Endothelial cell of umbilical vein (primary cell): ENCODE measurements around the gene NOSIP. TPM values are rescaled to one million over a fixed set of nuclear protein-coding genes. Genes with fewer than 3 reads are reported as not detected.

Experiments used
- BruUV-seq: library from RNA; stranded (reverse); fragments of 400-500 nt; replicated peaks from 2 replicates; lab custom pipeline; 2021; lab: Mats Ljungman, UMichigan
- CTCF ChIA-PET: fragments of 300-600, 350-600 bp; sonication (Branson Sonifier 250); formaldehyde crosslinking; loops from one replicate; lab custom pipeline; 2021; ENCODE audit warnings: antibody characterized with exemption, inconsistent platforms; lab: Charles Lee
- POLR2A ChIA-PET: fragments of 300-600, 350-600 bp; sonication (Branson Sonifier 250); formaldehyde crosslinking; loops from one replicate; lab custom pipeline; 2021; ENCODE audit warnings: antibody characterized with exemption, inconsistent platforms; lab: Charles Lee
- DNase-seq: peaks from one replicate; pipeline ENCODE4 v3.0.0-alpha.2; 2011; ENCODE audit warnings: low read depth, low spot score
- FAIRE-seq: peaks from 2 replicates; lab custom pipeline; 2011; peaks lifted over from hg19 to GRCh38; lab: Jason Lieb, UNC
- H2AFZ ChIP-seq: 2 replicates; pipeline ENCODE4 v1.6.0; 2012; ENCODE audit warnings: low read depth, low read length, control low read depth, inconsistent platforms
- H3K27ac ChIP-seq: 2 replicates; pipeline ENCODE4 v1.5.1; 2011; ENCODE audit warnings: low read depth, mild to moderate bottlenecking, control low read depth, low read length, moderate library complexity; ENCODE audit not compliant: insufficient read depth
- H3K27me3 ChIP-seq, 2 experiments: 2 replicates each; pipeline versions ENCODE4 v1.6.0 to v1.6.1; 2011; ENCODE audit warnings: low read length in 2 of 2, mixed read lengths in 1 of 2; ENCODE audit not compliant: control insufficient read depth in 2 of 2, insufficient read depth in 2 of 2
- H3K36me3 ChIP-seq, 2 experiments: 2 replicates in 1 of 2; 3 replicates in 1 of 2; pipeline ENCODE4 v1.5.1; 2011; ENCODE audit warnings: low read length in 2 of 2, mild to moderate bottlenecking in 1 of 2, moderate library complexity in 1 of 2; ENCODE audit not compliant: control insufficient read depth in 2 of 2, insufficient read depth in 2 of 2; ENCODE audit errors: extremely low read depth in 1 of 2
- H3K4me1 ChIP-seq: 3 replicates; pipeline ENCODE4 v1.5.1; 2011; ENCODE audit warnings: mild to moderate bottlenecking, low read length; ENCODE audit not compliant: control insufficient read depth, insufficient read depth; ENCODE audit errors: extremely low read depth
- H3K4me2 ChIP-seq: 2 replicates; pipeline ENCODE4 v1.6.1; 2011; ENCODE audit warnings: low read length, control low read depth, mixed read lengths; ENCODE audit not compliant: insufficient read depth
- H3K4me3 ChIP-seq, 3 experiments: fragments of 200-600 bp in 1 of 3; sonication (generic), shearing (Covaris generic) in 1 of 3; replicated peaks in 1 of 3; 2 replicates each; pipeline ENCODE4 v1.5.1; 2011 to 2016; ENCODE audit warnings: control low read depth in 3 of 3, low read length in 3 of 3, mild to moderate bottlenecking in 2 of 3, inconsistent platforms in 1 of 3, low read depth in 1 of 3, moderate library complexity in 1 of 3; ENCODE audit not compliant: insufficient read depth in 1 of 3
- H3K79me2 ChIP-seq: 2 replicates; pipeline ENCODE4 v1.6.0; 2012; ENCODE audit warnings: low read length, inconsistent platforms; ENCODE audit not compliant: control insufficient read depth, insufficient read depth
- H3K9ac ChIP-seq: replicated peaks from 2 replicates; pipeline ENCODE3; 2011; ENCODE audit warnings: low read length, control low read depth; ENCODE audit not compliant: insufficient read depth; ENCODE audit errors: extremely low read depth
- H3K9me1 ChIP-seq: replicated peaks from 3 replicates; pipeline ENCODE4 v1.6.0; 2011; ENCODE audit warnings: mild to moderate bottlenecking, low read length; ENCODE audit not compliant: control insufficient read depth, insufficient read depth; ENCODE audit errors: extremely low read depth
- H3K9me3 ChIP-seq: replicated peaks from 2 replicates; pipeline ENCODE4 v1.5.1; 2012; ENCODE audit warnings: low read length, inconsistent platforms; ENCODE audit not compliant: control insufficient read depth, insufficient read depth
- H4K20me1 ChIP-seq: replicated peaks from 2 replicates; pipeline ENCODE3; 2011; ENCODE audit warnings: mild to moderate bottlenecking, low read length; ENCODE audit not compliant: control insufficient read depth, insufficient read depth; ENCODE audit errors: extremely low read depth
- EZH2 ChIP-seq: IDR thresholded peaks from 2 replicates; pipeline ENCODE4 v1.6.1; 2012; ENCODE audit warnings: borderline replicate concordance, low read depth, mild to moderate bottlenecking, moderate library complexity, low read length, inconsistent platforms; ENCODE audit not compliant: severe bottlenecking
- FOS ChIP-seq: IDR thresholded peaks from 2 replicates; pipeline ENCODE4 v1.6.1; 2011; ENCODE audit warnings: mild to moderate bottlenecking, low read length, moderate library complexity, borderline replicate concordance; ENCODE audit not compliant: insufficient read depth
- GATA2 ChIP-seq: IDR thresholded peaks from 2 replicates; pipeline ENCODE4 v1.7.0; 2011; ENCODE audit warnings: low read depth, mild to moderate bottlenecking, moderate library complexity, mixed read lengths, low read length; ENCODE audit not compliant: insufficient read length, insufficient read depth
- JUN ChIP-seq: IDR thresholded peaks from 2 replicates; pipeline ENCODE4 v1.6.1; 2011; ENCODE audit warnings: borderline replicate concordance, low read depth; ENCODE audit not compliant: insufficient read length, insufficient read depth
- MAX ChIP-seq: IDR thresholded peaks from 2 replicates; pipeline ENCODE4 v1.6.1; 2011; ENCODE audit not compliant: insufficient read depth, insufficient read length
- MYC ChIP-seq: IDR thresholded peaks from one replicate; pipeline ENCODE4 v1.6.1; 2011; ENCODE audit warnings: mild to moderate bottlenecking, low read depth, low read length
- POLR2A ChIP-seq: IDR thresholded peaks from 2 replicates; pipeline ENCODE4 v1.6.1; 2012; ENCODE audit warnings: low read depth, mild to moderate bottlenecking, control low read depth, low read length
- POLR2AphosphoS5 ChIP-seq: IDR thresholded peaks from 2 replicates; pipeline ENCODE4 v1.6.1; 2012; ENCODE audit warnings: low read depth, mild to moderate bottlenecking, control low read depth, low read length, moderate library complexity; ENCODE audit not compliant: insufficient read depth
- dilution Hi-C: fragments of 300-500 bp; cut with MboI; formaldehyde crosslinking; loops from one replicate; pipeline ENCODE4 v1.15.0; 2019; ENCODE audit warnings: low sequenced_read_pairs; ENCODE audit not compliant: extremely low pct_ligation_motif_present
- intact Hi-C: fragments of 100-400 bp; cut with micrococcal nuclease; formaldehyde crosslinking; loops from one replicate; pipeline ENCODE4 v1.10.0; 2022
- polyA plus RNA-seq, 4 experiments: library from polyadenylated mRNA; depleted of rRNA in 3 of 4; stranded (reverse) in 3 of 4; unstranded in 1 of 4; fragments of >200 nt; gene quantifications; 2 replicates each; pipeline versions ENCODE4 v1.2.1 to v1.2.3, GENCODE V29; 2011 to 2012; ENCODE audit warnings: missing spikeins in 1 of 4
- total RNA-seq: library from RNA; stranded (reverse); gene quantifications from 2 replicates; pipeline ENCODE4 v1.2.3, GENCODE V29; 2021

The NOSIP gene
- total and polyA plus RNA-seq, 2 donors (not counting 3 experiments of a cell fraction or from before 2014, with no cell fraction given) = 77.5 to 128 TPM

- peaks cover 20% of the 10 kb centered on the region for H3K4me1 ChIP-seq
- H3K79me2 ChIP-seq = peaks cover 4% of the 10 kb centered on the region
- FAIRE-seq (no peak), DNase-seq (no peak)
- TF ChIP-seq POLR2AphosphoS5 = no peak
- no peak for TF ChIP-seq GATA2
- TF ChIP-seq JUN = no peak
- no peak for TF ChIP-seq MYC
- TF ChIP-seq POLR2A = no peak
- TF ChIP-seq FOS = no peak
- intact Hi-C loops (no loop called here), dilution Hi-C loops (no loop called here)
- H3K27ac ChIP-seq = no peak overlapping the region
- CTCF ChIA-PET = interaction anchor here (1.1 to 6.1 kb wide), 4 partner anchors 10 to 56 kb away, joined by 3 to 51 read pairs (median 8); no protein-coding TSS in a partner anchor
- H4K20me1 ChIP-seq = no peaks in the 10 kb centered on the region
- POLR2A ChIA-PET = no interaction called here
- no peak overlapping the region for H2AFZ ChIP-seq
- no peak overlapping the region for H3K4me2 ChIP-seq
- BruUV-seq = no TSS peak
- no peak overlapping the region for H3K9ac ChIP-seq
- H3K4me3 ChIP-seq = no peak overlapping the region
- H3K36me3 ChIP-seq = peaks cover 15 to 35% of the 10 kb centered on the region in 2 experiments
- no peaks in the 10 kb centered on the region for H3K9me3 ChIP-seq
- no peaks in the 10 kb centered on the region for H3K9me1 ChIP-seq
- no peaks in the 10 kb centered on the region for H3K27me3 ChIP-seq
Measured at GRCh38 chr19:49558591-49558990, 21.8 kb downstream of the NOSIP start.

- no peaks in the 10 kb centered on the region for H3K9me1 ChIP-seq
- peaks cover 22% of the 10 kb centered on the region for H3K4me1 ChIP-seq
- CTCF ChIA-PET = interaction anchor here (1.7 to 6.1 kb wide), 3 partner anchors 11 to 13 kb away, joined by 6 to 51 read pairs (median 9); no protein-coding TSS in a partner anchor
- DNase-seq = no peak
- no peaks in the 10 kb centered on the region for H3K9me3 ChIP-seq
- dilution Hi-C loops = no loop called here
- H3K36me3 ChIP-seq = peaks cover 15 to 35% of the 10 kb centered on the region in 2 experiments
- no peak overlapping the region for H2AFZ ChIP-seq
- POLR2A ChIA-PET = no interaction called here
- no peak overlapping the region for H3K4me2 ChIP-seq
- no peak for FAIRE-seq
- intact Hi-C loops = no loop called here
- H3K79me2 ChIP-seq = peaks cover 2% of the 10 kb centered on the region
- H3K4me3 ChIP-seq = no peak overlapping the region
- BruUV-seq = no TSS peak
- H3K27ac ChIP-seq = no peak overlapping the region
- H4K20me1 ChIP-seq = no peaks in the 10 kb centered on the region
- no peak overlapping the region for H3K9ac ChIP-seq
- no peak for TF ChIP-seq EZH2
- TF ChIP-seq MAX = no peak
- no peak for TF ChIP-seq POLR2AphosphoS5
- H3K27me3 ChIP-seq = no peaks in the 10 kb centered on the region
Measured at GRCh38 chr19:49557641-49558325, 22.6 kb downstream of the NOSIP start.
